Activated CD8-positive, alpha-beta T cell treated with anti-CD3 and anti-CD28 coated beads for 36 hours (primary cell): Measurements from ENCODE around the gene CC2D2A. TPM values are rescaled to one million over a fixed set of nuclear protein-coding genes. Genes with fewer than 3 reads are reported as not detected.

ENCODE experiments used
- ATAC-seq: fragments of 200-7000 bp; cut with Tn5 transposase; one replicate; pipeline ENCODE4 v1.10.0; 2021; ENCODE audit warnings: mild to moderate bottlenecking, moderate library complexity
- CTCF ChIA-PET: fragments of 350-600 bp; sonication (Branson Sonifier 250); formaldehyde crosslinking; loops from one replicate; lab custom pipeline; 2021; ENCODE audit warnings: antibody characterized with exemption; lab: Charles Lee
- POLR2A ChIA-PET: fragments of 350-600 bp; sonication (Branson Sonifier 250); formaldehyde crosslinking; loops from one replicate; lab custom pipeline; 2021; ENCODE audit warnings: antibody characterized with exemption; lab: Charles Lee
- DNase-seq: peaks from one replicate; pipeline ENCODE4 v3.0.0-alpha.2; 2020
- H3K27ac Mint-ChIP-seq: one replicate; pipeline ENCODE4 v1.8.0; 2021; ENCODE audit warnings: mild to moderate bottlenecking, mixed read lengths
- H3K27me3 Mint-ChIP-seq: one replicate; pipeline ENCODE4 v1.8.0; 2021; ENCODE audit warnings: mixed read lengths
- H3K36me3 Mint-ChIP-seq: one replicate; pipeline ENCODE4 v1.8.0; 2021; ENCODE audit warnings: low read depth, mixed read lengths
- H3K4me1 Mint-ChIP-seq: one replicate; pipeline ENCODE4 v1.8.0; 2021; ENCODE audit warnings: low read depth, mixed read lengths
- H3K4me3 Mint-ChIP-seq: one replicate; pipeline ENCODE4 v1.8.0; 2021; ENCODE audit warnings: mild to moderate bottlenecking, moderate library complexity, mixed read lengths
- H3K9me3 Mint-ChIP-seq: one replicate; pipeline ENCODE4 v1.8.0; 2021; ENCODE audit warnings: mixed read lengths
- intact Hi-C: fragments of 100-400 bp; cut with micrococcal nuclease; formaldehyde crosslinking; loops from one replicate; pipeline ENCODE4 v1.10.0; 2022
- total RNA-seq, 2 experiments: library from RNA; stranded (reverse); gene quantifications; one replicate each; pipeline ENCODE4 v1.2.3, GENCODE V29; 2021
- TF ChIP-seq, protein P1 (sequence below): fragments of 200-600 bp; IDR thresholded peaks from one replicate; pipeline ENCODE4 v1.8.0; 2022; ENCODE audit warnings: antibody characterized with exemption, mild to moderate bottlenecking

The CC2D2A gene
- total RNA-seq, 2 experiments from 2014 or later: not detected

DNA sequence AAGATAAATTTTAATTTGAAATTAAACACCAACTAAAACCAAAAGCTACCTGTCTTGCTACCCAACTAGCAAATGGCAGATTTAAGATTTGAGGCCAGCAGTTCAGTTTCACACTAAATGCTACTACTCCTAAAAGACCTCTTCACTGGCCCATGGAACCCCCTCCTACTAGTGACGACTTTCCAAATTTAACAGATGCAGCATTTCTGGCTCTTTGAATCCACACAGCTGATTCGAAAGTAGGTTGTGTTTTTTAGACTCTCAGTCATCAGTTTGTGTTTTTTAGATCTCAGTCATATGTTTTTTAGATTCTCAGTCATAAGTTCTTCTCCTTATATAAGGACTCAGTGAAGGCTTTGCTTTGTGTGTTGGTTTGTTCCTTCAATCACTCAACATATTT, 11.1 kb upstream of the CC2D2A start:
- Mint-ChIP-seq H3K36me3 (no peaks in the 10 kb centered on the region), H3K4me1 (peaks cover 2% of the 10 kb centered on the region), H3K27ac (no peak overlapping the region), H3K9me3 (no peaks in the 10 kb centered on the region), H3K4me3 (no peak overlapping the region), H3K27me3 (no peaks in the 10 kb centered on the region)
- ChIA-PET CTCF (interaction anchor here (0.7 to 7.0 kb wide), 14 partner anchors 12 to 268 kb away, joined by 3 to 124 read pairs (median 8); partner anchors contain the start of gene CC2D2A), POLR2A (no interaction called here)
- DNase-seq: no peak
- TF ChIP-seq, protein P1, sequence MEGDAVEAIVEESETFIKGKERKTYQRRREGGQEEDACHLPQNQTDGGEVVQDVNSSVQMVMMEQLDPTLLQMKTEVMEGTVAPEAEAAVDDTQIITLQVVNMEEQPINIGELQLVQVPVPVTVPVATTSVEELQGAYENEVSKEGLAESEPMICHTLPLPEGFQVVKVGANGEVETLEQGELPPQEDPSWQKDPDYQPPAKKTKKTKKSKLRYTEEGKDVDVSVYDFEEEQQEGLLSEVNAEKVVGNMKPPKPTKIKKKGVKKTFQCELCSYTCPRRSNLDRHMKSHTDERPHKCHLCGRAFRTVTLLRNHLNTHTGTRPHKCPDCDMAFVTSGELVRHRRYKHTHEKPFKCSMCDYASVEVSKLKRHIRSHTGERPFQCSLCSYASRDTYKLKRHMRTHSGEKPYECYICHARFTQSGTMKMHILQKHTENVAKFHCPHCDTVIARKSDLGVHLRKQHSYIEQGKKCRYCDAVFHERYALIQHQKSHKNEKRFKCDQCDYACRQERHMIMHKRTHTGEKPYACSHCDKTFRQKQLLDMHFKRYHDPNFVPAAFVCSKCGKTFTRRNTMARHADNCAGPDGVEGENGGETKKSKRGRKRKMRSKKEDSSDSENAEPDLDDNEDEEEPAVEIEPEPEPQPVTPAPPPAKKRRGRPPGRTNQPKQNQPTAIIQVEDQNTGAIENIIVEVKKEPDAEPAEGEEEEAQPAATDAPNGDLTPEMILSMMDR: no peak
- intact Hi-C loops: no loop called here
- no peak for ATAC-seq

DNA sequence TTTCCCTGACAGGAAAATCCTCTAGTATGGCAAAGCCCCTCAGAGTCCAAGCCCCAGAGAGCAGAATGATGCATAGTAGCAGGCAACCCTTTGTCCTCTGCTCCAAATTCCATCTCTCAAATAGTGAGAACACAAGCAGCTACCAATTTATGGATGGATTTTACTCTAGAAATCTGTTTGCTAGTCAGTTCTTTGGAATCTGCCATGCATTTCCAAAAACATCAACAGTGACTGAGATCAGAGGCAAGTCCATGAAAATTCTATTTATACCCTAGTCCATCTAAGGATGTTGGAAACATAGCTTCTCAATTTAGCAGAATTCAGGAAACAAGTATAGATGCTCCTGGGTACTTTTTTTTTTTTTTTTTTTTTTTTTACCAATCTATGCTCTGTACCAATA, 10.0 kb upstream of the CC2D2A start:
- no peak for DNase-seq
- Mint-ChIP-seq H3K4me1 (peaks cover 2% of the 10 kb centered on the region), H3K27ac (no peak overlapping the region), H3K9me3 (no peaks in the 10 kb centered on the region), H3K4me3 (no peak overlapping the region), H3K36me3 (no peaks in the 10 kb centered on the region), H3K27me3 (no peaks in the 10 kb centered on the region)
- intact Hi-C loops: no loop called here
- ChIA-PET POLR2A (no interaction called here), CTCF (interaction anchor here (0.6 to 7.0 kb wide), 4 partner anchors 11 to 227 kb away, joined by 3 to 124 read pairs (median 5); no protein-coding TSS in a partner anchor)
- TF ChIP-seq, protein P1: no peak
- ATAC-seq: no peak

- ChIA-PET POLR2A (no interaction called here), CTCF (interaction anchor here (1.1 to 1.2 kb wide), 2 partner anchors 9 kb away, joined by 4 to 5 read pairs; no protein-coding TSS in a partner anchor)
- Mint-ChIP-seq H3K9me3 (no peaks in the 10 kb centered on the region), H3K4me3 (no peak overlapping the region), H3K36me3 (no peaks in the 10 kb centered on the region), H3K4me1 (peaks cover 11% of the 10 kb centered on the region), H3K27me3 (no peaks in the 10 kb centered on the region), H3K27ac (no peak overlapping the region)
- TF ChIP-seq, protein P1: no peak
- DNase-seq (no peak), ATAC-seq (no peak)
- intact Hi-C loops: no loop called here
These were observed 3.1 kb upstream of the CC2D2A start for GRCh38 chr4:15466596-15466995.

- ATAC-seq: no peak
- intact Hi-C loops: no loop called here
- no peak for DNase-seq
- no peak overlapping the region for H3K27ac Mint-ChIP-seq
- H3K4me3 Mint-ChIP-seq: peak overlapping the region; percentile 8
- no peaks in the 10 kb centered on the region for H3K36me3 Mint-ChIP-seq
- peaks cover 11% of the 10 kb centered on the region for H3K4me1 Mint-ChIP-seq
- ChIA-PET CTCF (interaction anchor here (0.7 to 3.0 kb wide), 9 partner anchors 9 to 335 kb away, joined by 3 to 28 read pairs (median 4); no protein-coding TSS in a partner anchor), POLR2A (no interaction called here)
- TF ChIP-seq, protein P1: no peak
- no peaks in the 10 kb centered on the region for H3K27me3 Mint-ChIP-seq
- H3K9me3 Mint-ChIP-seq: no peaks in the 10 kb centered on the region
These were observed 420 bp downstream of the CC2D2A start for GRCh38 chr4:15470128-15470475.

GRCh38 chr4:15476396-15476795, 6.7 kb downstream of the CC2D2A start:
- no peak overlapping the region for H3K4me3 Mint-ChIP-seq
- POLR2A ChIA-PET: interaction anchor here (0.7 kb wide), 1 partner anchor 13 kb away, joined by 3 read pairs; no protein-coding TSS in a partner anchor
- DNase-seq (no peak), ATAC-seq (no peak)
- TF ChIP-seq, protein P1: no peak
- H3K4me1 Mint-ChIP-seq: no peaks in the 10 kb centered on the region
- H3K27ac Mint-ChIP-seq: no peak overlapping the region
- no peaks in the 10 kb centered on the region for H3K27me3 Mint-ChIP-seq
- intact Hi-C loops: no loop called here
- CTCF ChIA-PET: no interaction called here
- no peaks in the 10 kb centered on the region for H3K9me3 Mint-ChIP-seq
- H3K36me3 Mint-ChIP-seq: no peaks in the 10 kb centered on the region
